ENCODE results near the gene P2RX5. TPM values are rescaled to one million over a fixed set of nuclear protein-coding genes. Genes with fewer than 3 reads are reported as not detected.

The P2RX5 gene
- total RNA-seq, 3 donors from 2014 or later: 29.5 to 53.5 (median 30.8) TPM

DNA sequence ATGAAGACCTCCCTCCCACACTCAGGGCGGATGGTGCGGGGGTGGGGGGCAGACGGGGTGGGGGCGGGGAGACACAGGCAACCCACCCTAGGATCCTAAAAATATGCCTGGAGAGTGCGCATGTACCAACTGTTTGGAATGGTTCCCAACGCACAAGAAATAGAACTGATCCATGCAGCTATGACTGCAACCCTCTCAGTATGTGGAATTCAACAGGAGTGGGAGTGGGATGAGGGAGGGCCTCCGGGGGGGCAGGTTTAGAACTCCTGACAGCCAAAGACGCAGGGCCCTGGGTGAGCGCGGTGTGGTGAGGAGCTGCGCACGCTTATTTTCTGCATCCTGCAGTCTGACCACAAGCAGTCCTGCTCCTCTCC, 1.1 kb upstream of the P2RX5 start:
- H3K4me1 Mint-ChIP-seq (ENCODE audit: low read depth): peaks cover 15% of the 10 kb centered on the region
- no peak for DNase-seq
- H3K4me3 Mint-ChIP-seq: no peak overlapping the region
- no peaks in the 10 kb centered on the region for H3K36me3 Mint-ChIP-seq (ENCODE audit: insufficient read depth)
- H3K27me3 Mint-ChIP-seq (ENCODE audit: low read depth): no peaks in the 10 kb centered on the region
- no peak for ATAC-seq
- no peaks in the 10 kb centered on the region for H3K9me3 Mint-ChIP-seq

DNA sequence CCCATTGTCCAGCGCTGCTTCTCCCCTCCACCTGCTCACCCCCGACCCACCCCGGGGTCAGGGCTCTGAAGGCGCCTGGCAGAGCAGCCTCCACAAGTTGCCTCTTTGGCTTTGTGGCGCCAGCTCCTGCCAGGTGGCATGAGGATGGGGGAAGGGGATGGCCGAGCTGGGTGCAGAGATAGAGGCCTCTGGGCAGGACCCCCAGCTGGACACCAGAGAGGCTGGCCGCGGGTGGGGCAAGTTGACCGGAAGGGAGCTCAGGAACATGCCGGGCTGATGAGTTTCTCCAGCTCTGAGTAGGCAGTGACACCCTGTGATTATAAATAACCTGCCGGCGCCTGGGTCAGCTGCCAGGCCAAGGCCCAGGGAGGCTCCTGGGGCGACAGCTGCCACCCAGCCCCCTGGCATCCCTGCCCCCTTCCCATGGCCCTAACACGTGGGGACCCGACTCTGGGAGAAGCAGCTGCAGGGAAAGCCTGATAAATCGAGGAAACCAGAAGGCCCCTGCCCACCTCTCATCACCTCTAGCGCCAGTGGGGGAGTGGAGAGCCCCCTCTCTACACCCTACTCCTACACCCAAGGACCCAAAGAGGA, 729 bp downstream of the P2RX5 start:
- no peaks in the 10 kb centered on the region for H3K9me3 Mint-ChIP-seq
- no peaks in the 10 kb centered on the region for H3K27me3 Mint-ChIP-seq (ENCODE audit: low read depth)
- H3K4me1 Mint-ChIP-seq (ENCODE audit: low read depth): peaks cover 20% of the 10 kb centered on the region
- ATAC-seq: peak; percentile 12 to 16
- no peaks in the 10 kb centered on the region for H3K36me3 Mint-ChIP-seq (ENCODE audit: insufficient read depth)
- H3K4me3 Mint-ChIP-seq: peak overlapping the region; percentile 81
- no peak for DNase-seq

DNA sequence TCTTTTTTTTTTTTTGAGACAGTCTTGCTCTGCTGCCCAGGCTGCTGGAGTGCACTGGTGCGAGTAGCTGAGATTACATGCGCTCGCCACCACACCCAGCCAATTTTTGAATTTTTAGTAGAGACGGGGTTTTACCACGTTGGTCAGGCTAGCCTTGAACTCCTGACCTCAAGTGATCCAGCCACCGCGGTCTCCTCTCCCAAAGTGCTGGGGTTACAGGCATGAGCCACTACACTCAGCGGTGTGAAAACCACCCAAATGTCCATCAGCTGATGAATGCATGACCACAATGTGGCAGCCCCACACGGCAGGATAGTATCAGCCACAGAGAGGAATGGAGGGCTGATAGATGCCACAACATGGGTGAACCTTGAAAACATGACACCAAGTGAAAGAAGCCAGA, 2.1 kb downstream of the P2RX5 start:
- DNase-seq (no peak), ATAC-seq (peak; percentile 28 to 47)
- H3K4me3 Mint-ChIP-seq: peak overlapping the region; percentile 81
- H3K9me3 Mint-ChIP-seq: no peaks in the 10 kb centered on the region
- peaks cover 6% of the 10 kb centered on the region for H3K36me3 Mint-ChIP-seq (ENCODE audit: insufficient read depth)
- H3K27me3 Mint-ChIP-seq (ENCODE audit: low read depth): no peaks in the 10 kb centered on the region
- peaks cover 20% of the 10 kb centered on the region for H3K4me1 Mint-ChIP-seq (ENCODE audit: low read depth)

DNA sequence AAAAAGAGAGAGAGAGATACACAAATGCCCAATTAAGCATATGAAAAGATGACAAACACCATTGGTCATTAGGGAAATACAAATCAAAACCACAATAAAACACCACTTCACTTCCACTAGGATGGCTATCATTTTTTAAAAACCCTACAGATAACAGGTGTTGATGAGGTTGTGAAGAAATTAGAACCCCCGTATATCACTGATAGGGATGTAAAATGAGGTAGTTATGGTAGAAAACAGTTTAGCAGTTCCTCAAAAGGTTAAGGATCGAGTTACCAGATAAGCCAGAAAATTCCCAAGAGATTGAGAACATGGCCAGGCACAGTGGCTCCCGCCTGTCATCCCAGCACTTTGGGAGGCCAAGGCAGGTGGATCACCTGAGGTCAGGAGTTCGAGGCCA, 2.8 kb downstream of the P2RX5 start:
- Mint-ChIP-seq H3K27me3 (ENCODE audit: low read depth) (no peaks in the 10 kb centered on the region), H3K4me1 (ENCODE audit: low read depth) (peaks cover 20% of the 10 kb centered on the region), H3K36me3 (ENCODE audit: insufficient read depth) (peaks cover 6% of the 10 kb centered on the region), H3K4me3 (peak overlapping the region; percentile 38), H3K9me3 (no peaks in the 10 kb centered on the region)
- DNase-seq (no peak), ATAC-seq (no peak)

DNA sequence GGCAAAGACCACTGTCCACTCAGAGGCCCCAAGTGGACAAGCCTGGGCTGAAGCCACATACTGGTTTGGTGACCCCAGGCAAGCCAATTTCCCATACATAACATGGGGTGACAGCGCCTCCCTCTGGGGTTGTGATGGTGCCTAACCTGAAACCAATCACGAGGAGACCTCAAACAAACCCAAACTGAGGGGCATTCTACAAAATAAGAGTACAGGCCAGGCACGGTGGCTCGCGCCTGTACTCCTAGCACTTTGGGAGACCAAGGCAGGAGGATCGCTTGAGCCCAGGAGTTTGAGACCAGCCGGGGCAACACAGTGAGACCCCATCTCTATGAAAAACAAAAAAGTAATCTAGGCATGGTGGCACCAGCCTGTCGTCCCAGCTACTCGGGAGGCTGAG, 3.6 kb downstream of the P2RX5 start:
- H3K36me3 Mint-ChIP-seq (ENCODE audit: insufficient read depth): peaks cover 6% of the 10 kb centered on the region
- ATAC-seq (no peak), DNase-seq (no peak)
- H3K27me3 Mint-ChIP-seq (ENCODE audit: low read depth): no peaks in the 10 kb centered on the region
- H3K4me1 Mint-ChIP-seq (ENCODE audit: low read depth): peaks cover 20% of the 10 kb centered on the region
- H3K4me3 Mint-ChIP-seq: no peak overlapping the region
- H3K9me3 Mint-ChIP-seq: no peaks in the 10 kb centered on the region

DNA sequence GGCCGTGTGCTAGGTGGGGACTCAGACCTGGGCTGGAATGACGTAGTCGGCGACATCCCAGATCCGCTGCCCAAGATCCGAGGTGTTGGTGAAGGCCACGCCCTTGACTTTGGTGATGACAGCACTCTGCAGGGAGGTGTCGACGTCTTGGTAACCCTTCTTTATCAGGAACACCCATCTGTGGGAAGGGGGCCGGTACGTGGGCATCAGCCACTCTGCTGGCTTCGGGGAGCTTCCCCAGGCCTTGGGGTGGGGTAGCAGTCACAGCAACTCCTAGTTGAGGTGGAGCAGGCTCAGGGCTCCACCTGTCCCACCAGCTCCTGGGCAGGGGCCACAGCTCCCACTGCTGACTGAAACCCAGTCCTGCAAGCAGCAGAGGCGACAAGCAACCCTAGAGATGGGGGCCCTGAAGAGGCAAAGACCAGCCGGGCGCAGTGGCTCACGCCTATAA, 4.3 kb downstream of the P2RX5 start:
- Mint-ChIP-seq H3K4me1 (ENCODE audit: low read depth) (peaks cover 20% of the 10 kb centered on the region), H3K27me3 (ENCODE audit: low read depth) (no peaks in the 10 kb centered on the region), H3K36me3 (ENCODE audit: insufficient read depth) (peaks cover 6% of the 10 kb centered on the region), H3K4me3 (no peak overlapping the region), H3K9me3 (no peaks in the 10 kb centered on the region)
- no peak for ATAC-seq
- no peak for DNase-seq

DNA sequence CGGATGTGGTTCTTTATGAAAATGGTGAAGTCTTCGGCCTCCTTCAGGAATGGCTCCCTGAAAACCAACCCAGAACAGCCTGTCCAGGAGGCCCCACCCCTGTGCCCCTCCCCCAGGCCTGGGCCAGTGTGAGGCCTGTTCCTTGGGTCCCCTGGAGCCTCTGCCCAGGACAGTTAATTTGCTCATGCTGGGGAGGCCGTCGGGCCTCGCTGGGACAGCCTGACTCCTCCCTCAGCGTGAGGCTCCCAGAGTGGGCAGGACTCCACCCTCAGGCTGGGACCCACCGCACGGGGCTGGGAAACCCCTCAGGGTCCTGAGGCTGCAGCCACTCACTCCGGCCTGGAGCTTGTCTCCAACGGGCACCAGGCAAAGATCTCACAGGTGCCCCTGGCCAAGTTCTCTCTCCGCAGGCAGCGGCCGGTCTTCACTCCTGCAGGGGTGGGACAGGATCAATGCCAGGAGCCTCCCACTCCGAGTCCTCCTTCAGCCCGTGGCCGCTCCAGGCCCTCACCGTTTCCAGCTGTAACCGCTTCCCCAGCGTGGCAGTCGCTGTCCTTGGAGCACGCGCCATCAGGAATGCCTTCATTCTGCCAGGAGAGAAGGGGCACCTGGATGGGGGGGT, 5.8 kb downstream of the P2RX5 start:
- peaks cover 6% of the 10 kb centered on the region for H3K36me3 Mint-ChIP-seq (ENCODE audit: insufficient read depth)
- no peaks in the 10 kb centered on the region for H3K9me3 Mint-ChIP-seq
- H3K4me1 Mint-ChIP-seq (ENCODE audit: low read depth): peaks cover 20% of the 10 kb centered on the region
- ATAC-seq (no peak), DNase-seq (no peak)
- H3K27me3 Mint-ChIP-seq (ENCODE audit: low read depth): no peaks in the 10 kb centered on the region
- no peak overlapping the region for H3K4me3 Mint-ChIP-seq

DNA sequence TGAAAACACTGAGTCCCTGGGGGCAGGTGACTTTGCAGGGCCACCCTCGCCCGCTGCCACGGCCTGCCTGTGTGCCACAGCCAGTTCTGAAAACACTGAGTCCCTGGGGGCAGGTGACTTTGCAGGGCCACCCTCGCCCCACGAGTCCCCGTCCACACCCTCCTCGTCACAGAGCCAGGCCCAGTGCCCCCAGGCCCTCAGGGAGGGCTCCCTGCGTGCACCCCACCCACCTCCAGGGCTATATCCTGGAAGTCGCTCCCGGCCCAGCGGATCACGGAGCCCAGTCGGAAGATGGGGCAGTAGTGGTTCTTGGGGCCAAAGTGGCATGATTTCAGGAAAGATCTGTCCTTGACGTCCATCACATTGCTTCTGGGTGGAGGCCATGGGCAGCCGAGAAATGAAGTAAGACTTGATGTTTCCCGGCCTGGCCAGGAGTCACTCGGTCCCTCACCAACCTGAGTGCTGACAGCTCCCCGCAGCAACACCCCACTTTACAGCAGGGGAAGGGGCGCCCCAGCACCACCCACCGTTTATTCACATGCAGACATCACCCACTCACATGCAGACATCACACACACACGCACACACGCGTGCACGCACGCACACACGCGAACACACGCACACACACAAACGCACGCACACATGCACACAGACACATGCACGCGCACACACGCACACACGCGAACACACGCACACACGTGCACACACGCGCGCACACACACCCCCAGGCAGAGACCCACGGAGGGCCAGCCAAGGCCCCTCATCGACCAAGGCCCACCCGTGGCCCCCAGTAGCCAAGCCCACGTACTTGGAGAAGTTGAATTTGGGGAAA, 6.5 kb downstream of the P2RX5 start:
- ATAC-seq: no peak
- Mint-ChIP-seq H3K36me3 (ENCODE audit: insufficient read depth) (peaks cover 6% of the 10 kb centered on the region), H3K27me3 (ENCODE audit: low read depth) (no peaks in the 10 kb centered on the region), H3K9me3 (no peaks in the 10 kb centered on the region), H3K4me1 (ENCODE audit: low read depth) (peaks cover 17% of the 10 kb centered on the region), H3K4me3 (no peak overlapping the region)
- no peak for DNase-seq

DNA sequence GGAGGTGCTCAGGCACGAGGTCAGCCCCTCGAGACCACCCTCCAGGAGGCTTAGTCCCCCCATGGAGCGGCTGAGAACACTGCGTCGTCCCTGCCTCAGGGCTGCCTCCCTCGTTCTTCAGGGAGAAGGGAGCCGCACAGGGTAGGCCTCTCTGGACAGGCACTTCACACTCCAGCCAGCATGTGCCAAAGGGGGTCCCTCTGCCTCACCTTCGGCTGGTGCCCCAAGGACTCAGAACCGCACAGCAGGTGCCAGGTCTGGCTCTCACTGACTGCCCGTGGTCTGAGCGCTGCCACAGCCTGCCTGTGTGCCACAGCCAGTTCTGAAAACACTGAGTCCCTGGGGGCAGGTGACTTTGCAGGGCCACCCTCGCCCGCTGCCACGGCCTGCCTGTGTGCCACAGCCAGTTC, 7.1 kb downstream of the P2RX5 start:
- Mint-ChIP-seq H3K4me3 (no peak overlapping the region), H3K36me3 (ENCODE audit: insufficient read depth) (peaks cover 6% of the 10 kb centered on the region), H3K27me3 (ENCODE audit: low read depth) (no peaks in the 10 kb centered on the region), H3K4me1 (ENCODE audit: low read depth) (peaks cover 12% of the 10 kb centered on the region), H3K9me3 (no peaks in the 10 kb centered on the region)
- ATAC-seq (peak in 1 of 2 donors; percentile 7), DNase-seq (no peak)

DNA sequence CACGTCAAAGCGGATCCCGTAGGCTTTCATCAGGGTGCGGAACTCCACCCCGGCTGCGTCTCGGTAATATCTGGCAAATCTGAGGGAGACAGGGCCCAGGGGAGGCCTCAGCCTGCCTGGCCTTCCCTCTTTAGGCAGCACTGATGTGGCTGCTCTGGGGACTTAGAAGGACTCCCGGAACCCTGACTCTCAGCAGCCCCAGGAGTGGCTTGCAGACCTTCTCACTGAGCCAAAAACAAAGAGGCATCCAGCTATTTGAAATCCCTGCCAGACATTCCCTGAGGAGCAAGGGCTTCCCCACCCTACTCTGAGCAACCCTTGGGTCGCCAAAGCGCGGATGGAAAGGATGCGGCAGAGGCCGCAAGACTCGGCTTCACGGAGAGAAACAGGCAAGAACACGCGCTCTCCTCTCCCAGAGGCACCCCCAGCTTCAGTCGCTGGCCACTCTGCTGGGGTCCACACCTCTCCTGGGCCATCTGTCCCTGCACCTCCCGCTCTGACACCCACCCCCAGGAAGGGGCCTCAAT, 7.9 kb downstream of the P2RX5 start:
- H3K36me3 Mint-ChIP-seq (ENCODE audit: insufficient read depth): peaks cover 6% of the 10 kb centered on the region
- no peak for DNase-seq
- H3K4me1 Mint-ChIP-seq (ENCODE audit: low read depth): peaks cover 10% of the 10 kb centered on the region
- no peak overlapping the region for H3K4me3 Mint-ChIP-seq
- no peaks in the 10 kb centered on the region for H3K9me3 Mint-ChIP-seq
- no peaks in the 10 kb centered on the region for H3K27me3 Mint-ChIP-seq (ENCODE audit: low read depth)
- no peak for ATAC-seq

DNA sequence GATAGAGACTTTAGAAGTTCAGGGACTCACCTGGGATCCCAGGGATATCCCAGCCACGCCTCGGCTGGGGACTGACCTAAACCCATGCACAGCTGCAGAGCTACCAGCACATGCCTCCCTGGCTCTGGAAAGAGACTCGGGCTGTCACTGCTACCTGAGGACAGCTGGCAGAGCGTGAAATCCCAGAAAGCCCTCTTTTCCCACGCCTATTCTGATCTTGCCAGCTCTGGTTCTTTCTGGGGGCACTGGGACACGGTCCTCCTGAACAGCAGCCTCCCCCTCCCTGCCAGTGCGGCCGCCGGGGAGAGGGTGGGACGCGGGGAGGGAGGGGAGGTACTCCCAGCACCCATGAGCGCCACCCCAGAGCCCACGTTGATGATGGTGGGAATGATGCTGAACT, 10.8 kb downstream of the P2RX5 start:
- DNase-seq: no peak
- H3K27me3 Mint-ChIP-seq (ENCODE audit: low read depth): no peaks in the 10 kb centered on the region
- no peak for ATAC-seq
- peaks cover 6% of the 10 kb centered on the region for H3K36me3 Mint-ChIP-seq (ENCODE audit: insufficient read depth)
- no peak overlapping the region for H3K4me3 Mint-ChIP-seq
- peaks cover 7% of the 10 kb centered on the region for H3K4me1 Mint-ChIP-seq (ENCODE audit: low read depth)
- H3K9me3 Mint-ChIP-seq: no peaks in the 10 kb centered on the region

DNA sequence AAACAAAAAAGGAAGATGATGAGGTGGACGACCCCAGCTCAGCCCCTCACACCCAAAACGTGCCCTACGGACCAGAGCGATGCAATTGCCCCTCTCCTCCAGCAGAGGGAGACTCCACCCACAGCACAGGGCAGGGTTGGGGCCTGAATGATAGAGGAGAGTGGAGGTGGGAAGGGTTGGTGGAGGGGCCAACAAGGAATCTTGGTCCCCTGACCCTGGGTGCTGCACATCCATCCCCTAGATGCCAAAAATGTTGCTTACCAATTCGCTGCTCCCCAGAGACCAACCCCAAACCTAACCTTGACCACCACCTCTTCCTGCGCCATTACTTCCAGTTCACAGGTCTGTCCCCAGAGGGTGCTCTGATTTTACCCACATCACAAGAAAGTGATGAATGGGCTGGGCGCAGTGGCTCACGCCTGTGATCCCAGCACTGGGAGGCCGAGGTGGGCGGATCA, 12.9 kb downstream of the P2RX5 start:
- Mint-ChIP-seq H3K4me1 (ENCODE audit: low read depth) (peaks cover 7% of the 10 kb centered on the region), H3K4me3 (no peak overlapping the region), H3K9me3 (no peaks in the 10 kb centered on the region), H3K36me3 (ENCODE audit: insufficient read depth) (no peaks in the 10 kb centered on the region), H3K27me3 (ENCODE audit: low read depth) (no peaks in the 10 kb centered on the region)
- DNase-seq (peak; percentile 61), ATAC-seq (peak; percentile 91 to 93)

DNA sequence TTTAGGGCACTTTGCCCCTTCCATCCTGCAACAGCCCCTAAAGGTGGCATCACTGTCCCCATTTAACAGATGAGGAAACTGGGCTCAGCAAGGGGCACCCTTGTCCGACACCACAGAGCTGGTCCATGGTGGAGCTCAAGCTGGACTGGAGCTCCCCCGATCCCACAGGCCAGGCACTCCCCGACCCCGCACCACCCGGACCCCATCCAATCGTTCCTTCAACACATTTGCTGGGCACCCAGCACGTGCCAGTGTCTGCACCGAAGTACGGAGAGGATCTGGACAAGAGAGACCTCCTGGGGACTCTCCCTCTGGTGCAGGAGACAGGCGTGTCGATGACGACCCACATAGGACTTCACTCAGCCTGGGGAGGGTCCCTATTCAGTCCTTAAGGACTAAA, 13.9 kb downstream of the P2RX5 start:
- DNase-seq: no peak
- ATAC-seq: no peak
- H3K27me3 Mint-ChIP-seq (ENCODE audit: low read depth): no peaks in the 10 kb centered on the region

DNA sequence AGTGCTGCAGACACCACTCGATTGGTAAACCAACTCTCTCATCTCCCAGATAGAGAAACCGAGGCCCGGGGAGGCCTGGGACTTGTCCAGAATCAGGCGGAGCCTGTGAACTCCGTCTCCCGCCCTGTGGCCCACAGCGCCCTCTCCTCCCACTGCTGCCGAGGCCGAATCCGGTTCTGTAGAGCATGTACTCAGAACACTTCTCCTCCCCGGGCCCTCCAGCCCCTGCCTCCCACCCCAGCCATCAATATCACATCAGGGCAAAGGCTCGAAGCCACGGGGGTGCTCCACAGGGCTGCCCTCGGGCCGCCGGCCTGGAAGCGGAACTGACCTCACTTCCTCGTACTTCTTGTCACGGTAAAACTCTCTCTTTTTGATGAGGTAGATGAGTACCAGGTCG, 14.4 kb downstream of the P2RX5 start:
- Mint-ChIP-seq H3K36me3 (ENCODE audit: insufficient read depth) (no peaks in the 10 kb centered on the region), H3K9me3 (no peaks in the 10 kb centered on the region), H3K4me1 (ENCODE audit: low read depth) (peaks cover 7% of the 10 kb centered on the region), H3K4me3 (no peak overlapping the region), H3K27me3 (ENCODE audit: low read depth) (no peaks in the 10 kb centered on the region)
- no peak for ATAC-seq
- DNase-seq: no peak

More for the DNA sequence above, 13.9 kb downstream of the P2RX5 start:
- peaks cover 7% of the 10 kb centered on the region for H3K4me1 Mint-ChIP-seq (ENCODE audit: low read depth)
- no peaks in the 10 kb centered on the region for H3K36me3 Mint-ChIP-seq (ENCODE audit: insufficient read depth)
- no peaks in the 10 kb centered on the region for H3K9me3 Mint-ChIP-seq
- no peak overlapping the region for H3K4me3 Mint-ChIP-seq

All from activated T-cell treated with anti-CD3 and anti-CD28 coated beads, Interleukin-2, amount 50 U/mL, for 4 hours (primary cell).